HG03342 (cell line): Measurements from ENCODE around the gene CDK5R2.

Source experiments
- ATAC-seq: cut with Tn5 transposase; IDR thresholded peaks from one replicate; pipeline ENCODE4 v1.9.1; 2021; ENCODE audit warnings: mild to moderate bottlenecking, moderate library complexity; ENCODE audit not compliant: unreplicated experiment

The CDK5R2 gene

DNA sequence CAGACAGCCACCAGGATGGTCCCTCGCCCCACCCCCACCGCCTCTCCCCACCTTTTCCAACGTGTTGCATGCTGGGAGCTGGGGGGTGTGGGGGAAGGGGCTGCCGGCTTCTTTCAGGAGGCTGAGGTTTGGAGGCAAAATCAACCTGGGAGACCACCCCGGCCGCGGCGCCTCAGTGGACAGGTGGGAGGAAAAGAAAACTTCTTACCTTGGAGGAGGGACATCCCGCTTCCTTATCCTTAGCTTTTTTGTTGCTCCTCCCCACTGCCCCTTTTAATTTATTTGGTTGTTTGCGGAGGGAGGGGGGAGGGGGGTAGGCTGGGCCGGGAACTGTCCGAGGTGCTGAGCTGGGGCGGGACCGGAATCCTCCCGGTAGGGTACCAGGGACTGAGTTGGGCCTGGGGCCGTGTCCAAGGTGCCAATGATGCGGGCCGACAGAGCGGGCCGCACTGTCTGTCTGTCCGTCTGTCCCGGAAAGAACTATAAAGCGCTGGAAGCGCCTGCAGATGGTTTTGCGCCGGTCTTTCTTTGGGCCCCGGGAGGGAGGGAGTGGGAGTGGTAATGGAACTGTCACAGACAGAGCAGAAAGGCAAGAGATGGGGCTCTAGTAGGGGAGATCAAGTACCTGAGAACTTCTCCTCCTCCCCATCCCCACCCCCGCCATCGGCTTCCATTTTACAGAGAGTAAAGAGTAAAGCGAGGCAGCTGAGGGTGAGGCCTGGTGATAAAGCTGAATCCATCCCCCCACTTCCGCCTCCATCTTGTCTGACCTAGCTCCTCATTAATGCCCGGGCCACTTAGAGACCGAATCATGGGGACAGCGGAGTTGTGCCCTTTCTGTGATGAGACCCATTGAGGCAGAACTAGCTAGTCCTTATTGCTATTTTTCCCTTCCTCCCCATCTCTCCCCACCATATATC is 2.4 kb downstream of the CDK5R2 start:
- no peak for ATAC-seq

DNA sequence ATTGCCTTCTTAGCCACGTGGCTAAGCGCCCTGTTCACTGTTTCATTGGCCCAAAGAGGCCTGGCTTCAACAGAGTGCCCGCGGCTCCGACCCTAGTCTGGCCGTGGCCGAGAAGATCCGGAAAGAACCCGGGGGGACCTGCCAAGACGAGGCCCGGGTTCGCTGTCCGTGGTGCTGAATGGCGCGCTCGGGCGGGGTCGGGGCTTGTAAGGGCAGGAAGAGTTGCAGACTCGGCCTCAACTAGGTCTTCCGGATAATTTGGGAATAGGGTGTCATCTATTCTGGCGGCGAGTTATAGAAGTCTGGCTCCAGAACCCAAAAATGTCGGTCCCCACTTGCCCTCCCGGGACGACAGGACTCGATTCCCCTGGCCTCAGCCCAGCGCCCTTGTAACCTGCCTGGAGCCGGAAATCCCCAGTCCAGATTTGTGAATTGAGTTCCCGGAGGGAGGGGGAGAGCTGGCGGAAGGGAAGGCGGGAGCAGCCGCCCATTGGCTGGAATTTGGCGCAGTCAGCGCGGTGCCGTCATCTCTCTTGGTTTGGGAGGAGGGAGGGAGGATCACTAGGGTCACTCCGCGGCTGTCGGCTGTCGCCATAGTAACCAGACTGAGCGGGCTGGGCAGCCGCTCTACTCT is 3.5 kb downstream of the CDK5R2 start:
- ATAC-seq = no peak

DNA sequence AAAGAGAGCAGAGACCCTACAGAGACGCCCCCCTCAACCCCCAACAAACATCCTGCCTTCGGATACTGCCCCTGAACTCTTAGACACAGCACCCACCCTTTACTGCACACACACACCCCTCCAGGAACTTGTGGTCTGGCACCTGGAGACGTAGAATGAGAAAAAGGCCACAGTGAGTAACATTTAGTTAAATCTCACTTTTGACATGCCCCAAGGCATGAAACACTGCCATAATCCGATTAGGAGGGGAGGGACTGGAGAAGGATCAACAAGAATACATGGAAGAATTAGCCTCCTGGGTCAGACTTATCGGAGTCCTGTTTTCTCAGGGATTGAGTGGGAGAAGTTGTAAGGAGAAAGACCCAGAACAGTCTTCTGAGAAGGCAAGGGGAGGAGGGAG is 4.1 kb downstream of the CDK5R2 start:
- ATAC-seq = no peak

- no peak for ATAC-seq
These were observed 4.7 kb downstream of the CDK5R2 start for GRCh38 chr2:218964041-218964771.

- no peak for ATAC-seq
These were observed 11.4 kb downstream of the CDK5R2 start for GRCh38 chr2:218970894-218971293.

GRCh38 chr2:218975060-218975777 is 15.8 kb downstream of the CDK5R2 start:
- ATAC-seq = no peak

GRCh38 chr2:218979846-218980734 is 20.6 kb downstream of the CDK5R2 start:
- ATAC-seq = peak; percentile 85

DNA sequence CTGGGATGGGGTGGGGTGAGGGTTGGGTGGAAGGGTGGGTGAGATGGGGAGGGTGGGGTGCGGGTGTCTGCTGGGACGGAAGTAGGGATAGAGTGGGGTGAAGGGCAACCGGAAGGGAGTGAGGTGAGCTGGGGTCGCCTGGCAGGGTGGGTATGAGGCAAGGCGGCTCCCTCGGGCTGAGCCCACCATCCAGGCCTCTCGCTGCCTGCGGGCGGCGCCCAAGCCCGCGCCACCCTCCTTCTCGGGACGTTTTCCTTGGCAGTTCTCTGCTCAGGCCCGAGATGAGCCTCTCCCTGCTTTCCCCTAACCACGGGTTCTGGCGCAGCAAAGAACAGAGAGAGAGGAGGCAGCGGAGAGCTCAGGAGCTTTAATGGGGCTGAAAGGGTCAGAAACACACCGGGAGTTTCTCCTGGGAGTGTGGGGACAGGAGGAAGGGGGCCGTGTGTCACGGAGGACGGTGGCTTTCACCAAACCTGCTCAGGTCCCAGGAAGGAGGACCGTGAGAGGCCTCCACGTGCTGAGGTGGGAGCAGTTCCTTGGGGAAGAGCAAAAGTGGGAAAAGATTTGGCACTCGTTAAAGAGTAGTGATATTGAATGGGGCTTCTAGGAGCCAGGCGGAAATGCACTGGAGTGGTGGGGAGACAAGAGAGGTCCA is 21.4 kb downstream of the CDK5R2 start:
- no peak for ATAC-seq

- ATAC-seq = no peak
These were observed 22.0 kb downstream of the CDK5R2 start for GRCh38 chr2:218981390-218981880.

- no peak for ATAC-seq
These were observed 22.6 kb downstream of the CDK5R2 start for GRCh38 chr2:218981881-218982585.

DNA sequence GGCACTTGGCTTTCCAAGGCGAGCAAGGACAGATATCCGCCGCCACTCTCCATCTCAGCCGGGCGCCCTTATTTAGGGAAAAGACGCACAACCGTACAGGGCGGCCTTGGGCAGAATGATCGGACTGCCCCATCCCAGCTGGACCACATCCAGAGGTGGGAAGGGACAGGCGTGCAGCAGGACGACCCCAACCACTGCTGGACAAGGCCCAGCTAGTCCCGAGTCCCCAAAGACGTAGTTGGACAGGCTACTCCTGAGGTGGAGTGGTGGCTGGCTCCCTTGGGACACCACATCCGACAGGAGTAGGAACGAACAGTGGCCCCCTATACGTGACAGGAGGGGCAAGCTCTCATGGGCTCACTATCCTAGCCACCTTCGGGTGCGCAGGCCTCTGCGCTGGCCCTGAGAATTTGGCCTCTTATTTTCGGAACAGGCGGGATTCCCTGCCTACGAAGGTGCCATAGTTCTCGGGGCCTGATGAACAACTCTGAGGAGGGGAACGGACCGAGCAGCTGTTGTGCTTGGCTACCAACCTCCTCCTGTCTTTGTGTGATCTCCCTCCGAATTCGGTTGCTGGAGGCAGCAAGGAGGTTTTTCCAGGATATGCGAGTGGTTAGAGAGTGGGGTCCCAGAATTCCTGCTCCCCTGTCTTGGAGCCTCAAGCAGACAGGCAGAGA is 23.3 kb downstream of the CDK5R2 start:
- no peak for ATAC-seq

- ATAC-seq = no peak
These were observed 23.9 kb downstream of the CDK5R2 start for GRCh38 chr2:218983263-218983933.

DNA sequence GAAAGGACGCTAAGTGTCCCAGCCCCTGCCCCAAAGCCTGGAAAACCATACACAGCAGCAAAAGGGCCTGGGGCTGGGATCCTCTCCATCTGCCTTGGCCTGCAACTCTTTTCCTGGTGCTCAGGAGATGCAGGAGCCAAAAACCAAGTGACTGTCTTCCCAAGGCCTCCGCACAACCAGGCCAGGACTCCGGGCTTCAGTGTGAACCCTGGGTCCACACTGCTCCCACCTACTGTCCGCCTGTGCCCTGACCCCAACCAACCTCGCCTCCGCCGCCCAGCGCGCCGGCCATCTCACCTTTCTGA is 24.4 kb downstream of the CDK5R2 start:
- ATAC-seq = no peak

DNA sequence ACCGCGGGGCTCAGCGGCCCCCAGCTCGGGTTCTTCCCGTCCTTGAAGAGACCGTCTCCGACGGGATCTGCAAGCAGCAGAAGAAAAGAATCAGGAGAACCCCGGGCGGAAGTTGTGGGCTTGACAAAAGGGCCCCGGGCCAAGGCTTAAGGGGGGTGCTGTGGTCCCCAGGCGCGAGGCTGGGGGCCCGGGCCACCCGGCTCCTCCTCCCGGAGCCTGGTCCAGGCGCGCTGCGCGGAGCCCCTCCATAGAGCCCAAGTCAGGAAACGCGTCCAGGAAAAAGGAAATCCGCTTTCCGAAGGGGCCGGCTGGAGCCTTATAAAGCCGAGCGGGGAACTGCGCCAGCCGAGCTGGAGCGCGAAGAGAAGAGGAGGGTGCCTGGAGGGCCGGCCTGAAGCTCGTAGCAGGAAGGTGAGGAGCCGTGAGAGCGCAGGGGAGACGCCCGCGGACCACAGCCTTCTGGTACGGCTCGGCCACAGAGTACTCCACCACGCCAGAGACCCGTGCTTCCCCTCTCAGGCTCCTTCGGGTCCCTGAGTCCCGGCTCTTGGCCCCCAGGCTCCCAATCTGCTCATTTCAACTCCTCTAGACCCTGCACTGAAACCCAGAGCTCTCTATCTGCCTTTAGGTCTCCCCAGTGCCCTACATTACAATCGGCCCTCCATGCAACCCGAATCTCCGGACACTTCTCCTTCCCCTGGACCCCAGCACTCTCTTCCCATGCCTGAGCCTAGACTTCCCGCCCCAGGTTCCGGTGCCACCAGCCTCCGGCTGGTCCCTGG is 25.0 kb downstream of the CDK5R2 start:
- ATAC-seq = no peak

DNA sequence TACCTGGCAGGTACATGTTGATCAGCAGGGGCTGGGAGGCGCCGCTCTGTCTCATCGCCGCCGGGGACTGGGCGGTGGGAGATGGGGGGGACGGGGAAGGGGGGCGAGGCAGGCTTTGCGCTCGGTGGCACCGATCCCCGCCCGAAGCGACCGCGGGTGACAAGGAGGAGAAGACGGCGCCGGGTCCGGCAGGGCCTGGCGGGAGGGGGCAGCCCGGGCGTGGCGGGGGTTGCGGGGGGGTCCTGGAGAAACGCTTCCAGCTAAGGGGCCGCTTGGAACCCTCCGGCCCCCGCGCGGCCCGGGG is 25.5 kb downstream of the CDK5R2 start, which contains the start of gene FEV:
TSS of gene FEV (minus strand) at position 164 of the 304 bp plus-strand sequence. CDS start at position 55, 109 bp downstream.
- no peak for ATAC-seq

GRCh38 chr2:218985325-218986091 is 26.0 kb downstream of the CDK5R2 start:
- no peak for ATAC-seq
